Panc1 (cell line): ENCODE measurements around the gene FUS. TPM values are rescaled to one million over a fixed set of nuclear protein-coding genes. Genes with fewer than 3 reads are reported as not detected.
A peak's percentile ranks its signal among the peaks of the same experiment; 100 is the strongest.

Experiments
- ATAC-seq: fragments of 200-7000 bp; cut with Tn5 transposase; 2 replicates; pipeline ENCODE4 v1.9.1; 2020; ENCODE audit warnings: mild to moderate bottlenecking, moderate library complexity
- BruUV-seq: library from RNA; stranded (reverse); fragments of 400-500 nt; replicated peaks from 2 replicates; lab custom pipeline; 2021; lab: Mats Ljungman, UMichigan
- CTCF ChIA-PET: fragments of 300-600 bp; sonication (Branson Sonifier 250); formaldehyde crosslinking; loops from one replicate; lab custom pipeline; 2022; ENCODE audit warnings: antibody characterized with exemption; lab: Charles Lee
- POLR2A ChIA-PET: fragments of 300-600 bp; sonication (Branson Sonifier 250); formaldehyde crosslinking; loops from one replicate; lab custom pipeline; 2022; ENCODE audit warnings: antibody characterized with exemption; lab: Charles Lee
- DNase-seq: peaks from one replicate; pipeline ENCODE4 v3.0.0-alpha.2; 2010; ENCODE audit warnings: low read depth, low spot score
- H3K27ac ChIP-seq: 2 replicates; pipeline ENCODE4 v1.5.1; 2011; ENCODE audit warnings: mild to moderate bottlenecking, low read length, inconsistent platforms
- H3K27me3 ChIP-seq: fragments of 200-500 bp; sonication (Bioruptor generic); 2 replicates; pipeline ENCODE4 v1.6.0; 2014; ENCODE audit warnings: low read length, inconsistent platforms; ENCODE audit not compliant: control insufficient read depth, insufficient read depth
- H3K36me3 ChIP-seq: fragments of 200-500 bp; sonication (Bioruptor generic); 2 replicates; pipeline ENCODE4 v1.5.1; 2014; ENCODE audit warnings: inconsistent platforms, mild to moderate bottlenecking, low read length, moderate library complexity; ENCODE audit not compliant: control insufficient read depth, insufficient read depth
- H3K4me1 ChIP-seq: 2 replicates; pipeline ENCODE4 v1.5.1; 2011; ENCODE audit warnings: inconsistent platforms, mild to moderate bottlenecking, low read length, moderate library complexity; ENCODE audit not compliant: control insufficient read depth, insufficient read depth
- H3K4me3 ChIP-seq, 2 experiments: 2 replicates each; pipeline ENCODE4 v1.5.1; 2011 to 2012; ENCODE audit warnings: low read depth in 2 of 2, low read length in 2 of 2, mild to moderate bottlenecking in 2 of 2, inconsistent platforms in 1 of 2, moderate library complexity in 1 of 2
- H3K9me3 ChIP-seq: fragments of 200-500 bp; sonication (Bioruptor generic); 2 replicates; pipeline ENCODE4 v1.5.1; 2014; ENCODE audit warnings: low read depth, mild to moderate bottlenecking, inconsistent platforms, low read length, moderate library complexity; ENCODE audit not compliant: control insufficient read depth, insufficient read depth
- POLR2AphosphoS5 ChIP-seq: IDR thresholded peaks from 2 replicates; pipeline ENCODE4 v1.6.1; 2012; ENCODE audit warnings: mild to moderate bottlenecking, low read depth, low read length, moderate library complexity
- SIN3A ChIP-seq: IDR thresholded peaks from 2 replicates; pipeline ENCODE4 v1.6.1; 2012; ENCODE audit warnings: low read depth, mild to moderate bottlenecking, low read length, moderate library complexity, borderline replicate concordance; ENCODE audit not compliant: insufficient read depth
- TCF7L2 ChIP-seq: IDR thresholded peaks from 2 replicates; pipeline ENCODE4 v1.6.1; 2011; ENCODE audit warnings: mild to moderate bottlenecking, low read depth, low read length, inconsistent platforms
- in situ Hi-C: cut with HindIII; loops from 2 replicates; pipeline ENCODE4 v1.10.0; 2016; ENCODE audit warnings: low sequenced_read_pairs, low pct_unique_long_range_greater_than_20kb
- intact Hi-C: fragments of 100-400 bp; cut with micrococcal nuclease; formaldehyde crosslinking; loops from one replicate; pipeline ENCODE4 v1.10.0; 2022; ENCODE audit not compliant: unreplicated experiment
- total RNA-seq: library from RNA; stranded (reverse); gene quantifications from one replicate; pipeline ENCODE4 v1.2.1, GENCODE V29; 2021; ENCODE audit not compliant: unreplicated experiment
- TF ChIP-seq, protein P1 (sequence below), 2 experiments: IDR thresholded peaks; 2 replicates each; pipeline ENCODE4 v1.6.1; 2011 to 2012; ENCODE audit warnings: low read depth in 2 of 2, control low read depth in 1 of 2, low read length in 1 of 2, mild to moderate bottlenecking in 1 of 2, moderate library complexity in 1 of 2; ENCODE audit not compliant: insufficient read depth in 1 of 2
- TF ChIP-seq, protein P2 (sequence below): fragments of 450-650 bp; IDR thresholded peaks from 2 replicates; pipeline ENCODE4 v1.5.1; 2017; ENCODE audit warnings: mild to moderate bottlenecking

FUS gene
- total RNA-seq, 1 experiment from 2014 or later, result 441 TPM

DNA sequence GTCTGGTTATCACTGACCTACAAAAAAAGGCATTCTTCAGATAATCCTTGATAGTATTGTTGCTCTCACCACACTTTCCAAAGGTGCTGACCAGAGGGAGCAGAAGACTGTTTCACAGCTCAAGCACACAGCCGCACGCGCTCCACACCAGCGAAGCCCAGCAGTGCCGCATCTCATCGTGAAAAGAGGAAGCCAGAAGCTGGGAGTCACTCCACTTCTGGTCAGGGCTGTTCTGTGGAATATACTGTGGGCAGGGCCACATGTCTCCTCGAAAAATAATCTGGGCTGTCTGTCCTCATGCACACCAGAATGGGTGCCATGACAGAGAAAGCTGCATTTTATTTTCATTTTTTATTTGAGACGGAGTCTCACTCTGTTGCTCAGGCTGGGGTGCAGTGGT lies 22.8 kb upstream of the FUS start:
- ATAC-seq (0 out of 2 replicates have a peak, but pooled peaks have one; percentile 27), DNase-seq (no peak)
- Histone ChIP-seq H3K27ac (no peak overlapping the region), H3K4me1 (no peaks in the 10 kb centered on the region), H3K9me3 (no peaks in the 10 kb centered on the region), H3K36me3 (no peaks in the 10 kb centered on the region), H3K4me3 (no peak overlapping the region), H3K27me3 (no peaks in the 10 kb centered on the region)
- TF ChIP-seq TCF7L2 (no peak), POLR2AphosphoS5 (no peak), SIN3A (no peak)
- TF ChIP-seq, protein P1, sequence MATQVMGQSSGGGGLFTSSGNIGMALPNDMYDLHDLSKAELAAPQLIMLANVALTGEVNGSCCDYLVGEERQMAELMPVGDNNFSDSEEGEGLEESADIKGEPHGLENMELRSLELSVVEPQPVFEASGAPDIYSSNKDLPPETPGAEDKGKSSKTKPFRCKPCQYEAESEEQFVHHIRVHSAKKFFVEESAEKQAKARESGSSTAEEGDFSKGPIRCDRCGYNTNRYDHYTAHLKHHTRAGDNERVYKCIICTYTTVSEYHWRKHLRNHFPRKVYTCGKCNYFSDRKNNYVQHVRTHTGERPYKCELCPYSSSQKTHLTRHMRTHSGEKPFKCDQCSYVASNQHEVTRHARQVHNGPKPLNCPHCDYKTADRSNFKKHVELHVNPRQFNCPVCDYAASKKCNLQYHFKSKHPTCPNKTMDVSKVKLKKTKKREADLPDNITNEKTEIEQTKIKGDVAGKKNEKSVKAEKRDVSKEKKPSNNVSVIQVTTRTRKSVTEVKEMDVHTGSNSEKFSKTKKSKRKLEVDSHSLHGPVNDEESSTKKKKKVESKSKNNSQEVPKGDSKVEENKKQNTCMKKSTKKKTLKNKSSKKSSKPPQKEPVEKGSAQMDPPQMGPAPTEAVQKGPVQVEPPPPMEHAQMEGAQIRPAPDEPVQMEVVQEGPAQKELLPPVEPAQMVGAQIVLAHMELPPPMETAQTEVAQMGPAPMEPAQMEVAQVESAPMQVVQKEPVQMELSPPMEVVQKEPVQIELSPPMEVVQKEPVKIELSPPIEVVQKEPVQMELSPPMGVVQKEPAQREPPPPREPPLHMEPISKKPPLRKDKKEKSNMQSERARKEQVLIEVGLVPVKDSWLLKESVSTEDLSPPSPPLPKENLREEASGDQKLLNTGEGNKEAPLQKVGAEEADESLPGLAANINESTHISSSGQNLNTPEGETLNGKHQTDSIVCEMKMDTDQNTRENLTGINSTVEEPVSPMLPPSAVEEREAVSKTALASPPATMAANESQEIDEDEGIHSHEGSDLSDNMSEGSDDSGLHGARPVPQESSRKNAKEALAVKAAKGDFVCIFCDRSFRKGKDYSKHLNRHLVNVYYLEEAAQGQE (IDR thresholded peaks at IDR 0.05; ENCODE audit: insufficient read depth in 1 of 2, low read depth in 2 of 2, low read length in 1 of 2), result no peak
- TF ChIP-seq, protein P2, sequence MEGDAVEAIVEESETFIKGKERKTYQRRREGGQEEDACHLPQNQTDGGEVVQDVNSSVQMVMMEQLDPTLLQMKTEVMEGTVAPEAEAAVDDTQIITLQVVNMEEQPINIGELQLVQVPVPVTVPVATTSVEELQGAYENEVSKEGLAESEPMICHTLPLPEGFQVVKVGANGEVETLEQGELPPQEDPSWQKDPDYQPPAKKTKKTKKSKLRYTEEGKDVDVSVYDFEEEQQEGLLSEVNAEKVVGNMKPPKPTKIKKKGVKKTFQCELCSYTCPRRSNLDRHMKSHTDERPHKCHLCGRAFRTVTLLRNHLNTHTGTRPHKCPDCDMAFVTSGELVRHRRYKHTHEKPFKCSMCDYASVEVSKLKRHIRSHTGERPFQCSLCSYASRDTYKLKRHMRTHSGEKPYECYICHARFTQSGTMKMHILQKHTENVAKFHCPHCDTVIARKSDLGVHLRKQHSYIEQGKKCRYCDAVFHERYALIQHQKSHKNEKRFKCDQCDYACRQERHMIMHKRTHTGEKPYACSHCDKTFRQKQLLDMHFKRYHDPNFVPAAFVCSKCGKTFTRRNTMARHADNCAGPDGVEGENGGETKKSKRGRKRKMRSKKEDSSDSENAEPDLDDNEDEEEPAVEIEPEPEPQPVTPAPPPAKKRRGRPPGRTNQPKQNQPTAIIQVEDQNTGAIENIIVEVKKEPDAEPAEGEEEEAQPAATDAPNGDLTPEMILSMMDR, result no peak
- no TSS peak for BruUV-seq
- POLR2A ChIA-PET, result interaction anchor here (0.7 to 1.5 kb wide), 4 partner anchors 15 to 43 kb away, joined by 3 to 6 read pairs (median 3); partner anchors contain the start of genes FUS and KAT8
- intact Hi-C loops (no loop called here), in situ Hi-C loops (no loop called here)
- CTCF ChIA-PET, result interaction anchor here (1.0 to 1.6 kb wide), 2 partner anchors 15 to 46 kb away, joined by 3 to 12 read pairs; partner anchors contain the start of gene PYCARD

DNA sequence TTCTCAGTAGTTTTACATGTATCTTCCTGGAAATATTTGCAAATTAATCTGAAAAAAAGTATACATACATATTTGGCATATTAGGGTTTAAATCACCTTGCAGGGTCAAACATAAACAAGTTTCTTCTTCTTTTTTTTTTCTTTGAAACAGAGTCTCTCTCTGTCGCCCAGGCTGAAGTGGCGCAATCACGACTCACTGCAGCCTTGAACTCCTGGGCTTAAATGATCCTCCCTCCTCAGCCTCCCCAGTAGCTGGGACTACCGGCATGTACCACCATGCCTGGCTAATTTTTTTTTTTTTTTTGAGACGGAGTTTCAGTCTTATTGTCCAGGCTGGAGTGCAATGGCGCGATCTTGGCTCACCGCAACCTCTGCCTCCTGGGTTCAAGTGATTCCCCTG lies 12.6 kb upstream of the FUS start:
- ATAC-seq, result no peak
- in situ Hi-C loops, result no loop called here

More for the DNA sequence above, 12.6 kb upstream of the FUS start:
- POLR2A ChIA-PET, result no interaction called here
- intact Hi-C loops, result no loop called here
- CTCF ChIA-PET, result no interaction called here
- no TSS peak for BruUV-seq
- no peak for TF ChIP-seq TCF7L2
- no peak for TF ChIP-seq POLR2AphosphoS5
- TF ChIP-seq, protein P1 (IDR thresholded peaks at IDR 0.05; ENCODE audit: insufficient read depth in 1 of 2, low read depth in 2 of 2, low read length in 1 of 2), result no peak
- TF ChIP-seq, protein P2, result no peak
- TF ChIP-seq SIN3A, result no peak
- Histone ChIP-seq H3K4me3 (no peak overlapping the region), H3K4me1 (no peaks in the 10 kb centered on the region), H3K36me3 (no peaks in the 10 kb centered on the region), H3K27me3 (no peaks in the 10 kb centered on the region), H3K9me3 (no peaks in the 10 kb centered on the region), H3K27ac (no peak overlapping the region)
- DNase-seq, result no peak
